ENCODE results near the gene MFN2.
A peak's percentile ranks its signal among the peaks of the same experiment; 100 is the strongest.

The MFN2 gene

GRCh38 chr1:11977625-11978024 lies 2.6 kb upstream of the MFN2 start:
- TF ChIP-seq POLR2A (IDR thresholded peaks at IDR 0.05; ENCODE audit: low read length) = no peak
- DNase-seq = peak in 1 of 2 experiments; percentile 23

- no peak for DNase-seq
- TF ChIP-seq POLR2A (IDR thresholded peaks at IDR 0.05; ENCODE audit: low read length) (no peak), GATA1 (IDR thresholded peaks at IDR 0.05; ENCODE audit: low read depth, low read length) (no peak)
These were observed 1.9 kb upstream of the MFN2 start for GRCh38 chr1:11978301-11978700.

- no peak for DNase-seq
- TF ChIP-seq GATA1 (IDR thresholded peaks at IDR 0.05; ENCODE audit: low read depth, low read length) = no peak
- TF ChIP-seq POLR2A (IDR thresholded peaks at IDR 0.05; ENCODE audit: low read length) = no peak
These were observed 1.0 kb upstream of the MFN2 start for GRCh38 chr1:11979028-11979850.

- TF ChIP-seq POLR2A (IDR thresholded peaks at IDR 0.05; ENCODE audit: low read length) (no peak), GATA1 (IDR thresholded peaks at IDR 0.05; ENCODE audit: low read depth, low read length) (no peak)
- DNase-seq = no peak
These were observed 380 bp downstream of the MFN2 start for GRCh38 chr1:11980676-11980972.

- DNase-seq = no peak
- no peak for TF ChIP-seq GATA1 (IDR thresholded peaks at IDR 0.05; ENCODE audit: low read depth, low read length)
- TF ChIP-seq POLR2A (IDR thresholded peaks at IDR 0.05; ENCODE audit: low read length) = no peak
These were observed 1.2 kb downstream of the MFN2 start for GRCh38 chr1:11981378-11982009.

GRCh38 chr1:11982010-11982392 lies 1.8 kb downstream of the MFN2 start:
- peak; percentile 73 to 74 for DNase-seq
- TF ChIP-seq GATA1 (IDR thresholded peaks at IDR 0.05; ENCODE audit: low read depth, low read length) (no peak), POLR2A (IDR thresholded peaks at IDR 0.05; ENCODE audit: low read length) (no peak)

- DNase-seq = peak; percentile 60 to 67
- TF ChIP-seq POLR2A (IDR thresholded peaks at IDR 0.05; ENCODE audit: low read length) (no peak), GATA1 (IDR thresholded peaks at IDR 0.05; ENCODE audit: low read depth, low read length) (no peak)
These were observed 3.9 kb downstream of the MFN2 start for GRCh38 chr1:11984121-11984520.

GRCh38 chr1:11984576-11984975 lies 4.3 kb downstream of the MFN2 start:
- TF ChIP-seq POLR2A (IDR thresholded peaks at IDR 0.05; ENCODE audit: low read length) (no peak), GATA1 (IDR thresholded peaks at IDR 0.05; ENCODE audit: low read depth, low read length) (no peak)
- DNase-seq = no peak

GRCh38 chr1:11985171-11985570 lies 4.9 kb downstream of the MFN2 start:
- no peak for DNase-seq
- TF ChIP-seq POLR2A (IDR thresholded peaks at IDR 0.05; ENCODE audit: low read length) = no peak
- no peak for TF ChIP-seq GATA1 (IDR thresholded peaks at IDR 0.05; ENCODE audit: low read depth, low read length)

- no peak for TF ChIP-seq POLR2A (IDR thresholded peaks at IDR 0.05; ENCODE audit: low read length)
- TF ChIP-seq GATA1 (IDR thresholded peaks at IDR 0.05; ENCODE audit: low read depth, low read length) = no peak
- no peak for DNase-seq
These were observed 5.6 kb downstream of the MFN2 start for GRCh38 chr1:11985851-11986250.

GRCh38 chr1:11989669-11990068 lies 9.4 kb downstream of the MFN2 start:
- DNase-seq = no peak
- TF ChIP-seq GATA1 (IDR thresholded peaks at IDR 0.05; ENCODE audit: low read depth, low read length) (no peak), POLR2A (IDR thresholded peaks at IDR 0.05; ENCODE audit: low read length) (no peak)

GRCh38 chr1:11990303-11991032 lies 10.2 kb downstream of the MFN2 start:
- TF ChIP-seq POLR2A (IDR thresholded peaks at IDR 0.05; ENCODE audit: low read length) (no peak), GATA1 (IDR thresholded peaks at IDR 0.05; ENCODE audit: low read depth, low read length) (no peak)
- DNase-seq = no peak

- no peak for DNase-seq
- TF ChIP-seq GATA1 (IDR thresholded peaks at IDR 0.05; ENCODE audit: low read depth, low read length) (no peak), POLR2A (IDR thresholded peaks at IDR 0.05; ENCODE audit: low read length) (no peak)
These were observed 11.9 kb downstream of the MFN2 start for GRCh38 chr1:11991969-11992676.

All from erythroblast (primary cell).